Measurements from ENCODE around the gene TRRAP. TPM values are rescaled to one million over a fixed set of nuclear protein-coding genes. Genes with fewer than 3 reads are reported as not detected.
A peak's percentile ranks its signal among the peaks of the same experiment; 100 is the strongest.

Gene TRRAP
- total RNA-seq, 1 donor from 2014 or later = 35.6 TPM

DNA sequence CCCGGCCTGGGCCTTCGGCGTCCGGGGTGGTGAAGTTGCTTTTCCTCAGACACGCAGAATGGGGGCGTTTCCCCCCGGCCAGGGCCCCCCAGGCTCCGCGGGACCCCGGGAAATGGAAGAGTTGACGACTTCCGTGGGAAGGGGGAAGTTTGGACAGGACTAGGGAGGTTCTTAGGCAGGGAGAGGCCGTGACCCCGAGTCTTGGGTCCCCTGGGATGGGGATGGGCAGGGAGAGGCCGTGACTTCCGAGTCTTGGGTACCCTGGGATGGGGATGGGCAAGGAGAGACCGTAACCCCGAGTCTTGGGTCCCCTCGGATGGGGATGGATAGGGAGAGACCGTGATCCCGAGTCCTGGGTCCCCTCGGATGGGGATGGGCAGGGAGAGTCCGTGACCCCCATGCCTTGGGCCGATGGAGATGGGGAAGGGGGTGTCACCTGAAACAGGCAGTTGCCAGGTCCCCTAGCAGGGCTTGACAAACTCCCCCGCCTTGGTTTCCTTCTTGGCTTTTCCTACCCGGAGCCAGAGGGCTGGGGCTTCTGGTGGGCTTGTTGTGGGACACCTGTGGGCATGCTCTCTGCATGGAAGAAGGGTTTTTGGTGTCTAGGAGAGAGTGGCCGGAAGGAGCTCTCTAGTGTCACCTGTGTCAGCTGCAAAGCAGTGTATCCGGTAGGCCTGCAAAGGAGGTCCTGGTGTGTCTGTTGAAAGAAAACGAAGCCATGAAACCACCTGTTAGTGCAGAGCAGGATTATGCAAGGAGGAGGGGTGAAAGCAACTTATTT is 1.1 kb downstream of the TRRAP start:
- Histone ChIP-seq H3K36me3 (peaks cover 32% of the 10 kb centered on the region), H3K9me3 (no peaks in the 10 kb centered on the region), H3K4me3 (peak overlapping the region; percentile 74), H3K27me3 (no peaks in the 10 kb centered on the region), H3K27ac (peak overlapping the region; percentile 96), H3K4me1 (peaks cover 10% of the 10 kb centered on the region)
- TF ChIP-seq, protein P1, sequence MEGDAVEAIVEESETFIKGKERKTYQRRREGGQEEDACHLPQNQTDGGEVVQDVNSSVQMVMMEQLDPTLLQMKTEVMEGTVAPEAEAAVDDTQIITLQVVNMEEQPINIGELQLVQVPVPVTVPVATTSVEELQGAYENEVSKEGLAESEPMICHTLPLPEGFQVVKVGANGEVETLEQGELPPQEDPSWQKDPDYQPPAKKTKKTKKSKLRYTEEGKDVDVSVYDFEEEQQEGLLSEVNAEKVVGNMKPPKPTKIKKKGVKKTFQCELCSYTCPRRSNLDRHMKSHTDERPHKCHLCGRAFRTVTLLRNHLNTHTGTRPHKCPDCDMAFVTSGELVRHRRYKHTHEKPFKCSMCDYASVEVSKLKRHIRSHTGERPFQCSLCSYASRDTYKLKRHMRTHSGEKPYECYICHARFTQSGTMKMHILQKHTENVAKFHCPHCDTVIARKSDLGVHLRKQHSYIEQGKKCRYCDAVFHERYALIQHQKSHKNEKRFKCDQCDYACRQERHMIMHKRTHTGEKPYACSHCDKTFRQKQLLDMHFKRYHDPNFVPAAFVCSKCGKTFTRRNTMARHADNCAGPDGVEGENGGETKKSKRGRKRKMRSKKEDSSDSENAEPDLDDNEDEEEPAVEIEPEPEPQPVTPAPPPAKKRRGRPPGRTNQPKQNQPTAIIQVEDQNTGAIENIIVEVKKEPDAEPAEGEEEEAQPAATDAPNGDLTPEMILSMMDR (IDR thresholded peaks at IDR 0.05) = no peak
- ATAC-seq (peak; percentile 51), DNase-seq (peak; percentile 66)
- intact Hi-C loops (cut with DNase I) = no loop called here

DNA sequence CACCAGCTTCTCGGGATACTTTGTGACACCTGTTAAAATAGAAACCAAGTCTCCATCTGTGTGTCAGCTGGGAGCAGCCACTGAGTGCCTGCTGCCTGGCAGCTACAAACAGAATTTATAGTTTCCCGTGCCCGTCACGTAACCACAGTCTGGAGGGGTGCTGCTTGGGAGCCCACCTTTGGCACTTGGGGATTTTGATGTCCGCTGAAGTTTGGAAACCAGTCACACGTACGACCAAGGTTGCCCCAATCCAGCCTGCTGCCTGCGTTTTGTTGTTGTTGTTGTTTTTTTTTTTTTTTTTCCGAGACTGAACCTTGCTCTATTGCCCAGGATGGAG is 1.6 kb downstream of the TRRAP start:
- ATAC-seq = no peak
- TF ChIP-seq, protein P1 (IDR thresholded peaks at IDR 0.05) = no peak
- no peaks in the 10 kb centered on the region for H3K9me3 ChIP-seq
- peaks cover 38% of the 10 kb centered on the region for H3K36me3 ChIP-seq
- intact Hi-C loops (cut with DNase I) = no loop called here
- peak overlapping the region; percentile 74 for H3K4me3 ChIP-seq
- peaks cover 10% of the 10 kb centered on the region for H3K4me1 ChIP-seq
- H3K27ac ChIP-seq = peak overlapping the region; percentile 96
- no peaks in the 10 kb centered on the region for H3K27me3 ChIP-seq
- DNase-seq = no peak

DNA sequence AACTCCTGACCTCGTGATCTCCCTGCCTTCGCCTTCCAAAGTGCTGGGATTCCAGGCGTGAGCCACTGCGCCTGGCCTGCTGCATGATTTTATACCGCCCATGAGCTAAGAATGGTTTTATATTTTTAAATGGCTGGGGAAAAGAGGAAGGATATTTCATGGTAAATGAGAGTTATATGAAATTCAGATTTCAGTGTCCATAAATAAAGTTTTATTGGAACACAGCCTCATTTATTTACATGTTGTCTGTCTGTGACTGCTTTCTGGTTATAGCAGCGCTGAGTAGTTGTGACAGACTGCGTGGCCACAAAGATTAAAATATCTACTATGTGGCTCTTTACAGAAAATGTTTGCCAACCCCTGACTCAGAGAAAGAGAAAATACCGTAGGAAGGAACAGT is 2.2 kb downstream of the TRRAP start:
- DNase-seq (no peak), ATAC-seq (no peak)
- peaks cover 42% of the 10 kb centered on the region for H3K36me3 ChIP-seq
- H3K4me3 ChIP-seq = no peak overlapping the region
- H3K9me3 ChIP-seq = no peaks in the 10 kb centered on the region
- peaks cover 10% of the 10 kb centered on the region for H3K4me1 ChIP-seq
- TF ChIP-seq, protein P1 (IDR thresholded peaks at IDR 0.05) = no peak
- H3K27ac ChIP-seq = no peak overlapping the region
- no peaks in the 10 kb centered on the region for H3K27me3 ChIP-seq
- intact Hi-C loops (cut with DNase I) = no loop called here

DNA sequence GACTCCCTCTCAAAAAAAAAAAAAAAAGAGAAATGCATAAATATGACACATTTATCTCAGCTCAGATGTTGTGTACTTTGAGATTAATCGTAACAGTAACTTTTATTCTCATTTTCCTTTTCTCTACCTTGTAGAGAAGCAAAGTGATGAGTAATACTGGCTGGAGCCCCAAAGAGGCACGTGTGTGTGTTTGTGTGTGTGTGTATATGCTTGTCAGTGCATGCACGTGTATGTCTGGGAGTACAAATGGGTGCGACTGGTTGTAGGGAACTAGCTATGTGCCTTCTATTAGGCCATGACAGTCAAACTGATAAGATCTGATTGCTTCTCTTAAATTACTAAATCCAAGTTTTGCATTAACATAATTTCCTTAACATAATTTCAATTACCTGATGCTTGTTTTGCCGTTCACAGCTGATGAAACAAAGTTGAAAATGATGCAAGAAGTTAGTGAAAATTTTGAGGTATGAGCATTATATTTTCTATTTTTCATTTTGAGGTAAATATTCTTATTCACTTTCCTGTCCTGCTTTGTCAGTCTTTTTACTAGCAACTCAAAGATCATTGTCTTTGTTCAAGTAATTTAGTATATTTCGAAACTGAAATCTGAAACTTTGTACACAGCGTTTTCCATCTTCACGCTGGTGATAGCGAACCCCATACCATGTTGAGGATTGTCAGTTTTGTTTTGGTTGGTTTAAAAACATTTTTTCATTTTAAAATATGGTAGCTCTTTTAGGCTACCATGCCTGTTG is 3.4 kb downstream of the TRRAP start:
- Histone ChIP-seq H3K4me3 (no peak overlapping the region), H3K4me1 (peaks cover 10% of the 10 kb centered on the region), H3K9me3 (no peaks in the 10 kb centered on the region), H3K36me3 (peaks cover 47% of the 10 kb centered on the region), H3K27ac (no peak overlapping the region), H3K27me3 (no peaks in the 10 kb centered on the region)
- DNase-seq (no peak), ATAC-seq (no peak)
- TF ChIP-seq, protein P1 (IDR thresholded peaks at IDR 0.05) = no peak
- intact Hi-C loops (cut with DNase I) = no loop called here

DNA sequence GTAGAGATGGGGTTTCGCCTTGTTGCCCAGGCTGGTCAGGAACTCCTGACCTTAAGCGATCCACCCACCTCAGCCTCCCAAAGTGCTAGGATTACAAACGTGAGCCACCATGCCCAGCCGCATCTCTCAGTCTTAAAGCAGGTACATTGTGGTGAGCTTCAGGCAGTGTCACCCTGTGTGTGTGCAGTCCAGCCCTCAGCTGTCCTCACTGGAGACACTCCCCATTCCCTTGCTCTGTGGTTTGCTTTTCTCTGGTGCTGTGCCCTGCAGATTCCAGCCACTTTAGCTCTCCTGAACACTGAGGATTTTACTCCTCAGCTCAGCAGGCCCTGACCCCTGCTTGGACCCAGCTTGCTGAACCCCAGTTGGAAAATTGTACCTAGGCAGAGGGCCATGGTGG is 6.1 kb downstream of the TRRAP start:
- intact Hi-C loops (cut with DNase I) = no loop called here
- Histone ChIP-seq H3K4me1 (peaks cover 4% of the 10 kb centered on the region), H3K4me3 (no peak overlapping the region), H3K36me3 (peaks cover 55% of the 10 kb centered on the region), H3K27me3 (no peaks in the 10 kb centered on the region), H3K27ac (no peak overlapping the region), H3K9me3 (no peaks in the 10 kb centered on the region)
- TF ChIP-seq, protein P1 (IDR thresholded peaks at IDR 0.05) = no peak
- no peak for DNase-seq
- ATAC-seq = no peak
